ENCODE measurements around the gene POLR2L. TPM values are rescaled to one million over a fixed set of nuclear protein-coding genes. Genes with fewer than 3 reads are reported as not detected.

POLR2L gene
- polyA plus RNA-seq, 1 of the 3 experiments (the other 2 are of a cell fraction), result 540 TPM

DNA sequence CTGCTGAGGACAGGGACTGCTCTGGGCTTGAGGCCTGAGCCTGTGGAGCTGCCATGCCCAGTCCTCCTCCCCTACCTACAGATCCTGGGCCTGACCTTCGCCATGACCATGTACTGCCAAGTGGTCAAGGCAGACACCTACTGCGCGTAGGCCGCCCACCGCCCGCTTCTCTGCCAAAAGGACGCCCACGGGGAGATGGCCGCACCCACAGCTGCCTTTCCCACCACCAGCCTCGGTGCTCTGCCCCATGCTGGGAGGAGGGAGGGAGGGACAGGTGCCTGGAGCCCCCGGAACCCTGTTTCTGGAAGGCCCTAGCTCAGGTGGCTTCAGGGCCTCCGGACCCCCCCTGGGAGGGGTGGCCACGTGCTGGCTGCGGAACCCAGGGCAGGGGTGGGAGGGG is 24.2 kb upstream of the POLR2L start:
- DNase-seq, result no peak
- Histone ChIP-seq H3K36me3 (replicated peaks in 1 of 2; ENCODE audit: control insufficient read depth in 1 of 2, insufficient read depth in 2 of 2, low read length in 1 of 2) (peaks cover 0 to 24% of the 10 kb centered on the region in 2 experiments), H2AFZ (ENCODE audit: low read depth) (no peak overlapping the region), H3K27me3 (ENCODE audit: insufficient read depth) (no peaks in the 10 kb centered on the region), H3K9ac (no peak overlapping the region), H3K4me1 (ENCODE audit: control insufficient read depth in 1 of 2, insufficient read depth in 2 of 2, low read depth in 1 of 2, low read length in 1 of 2) (peaks cover 0 to 20% of the 10 kb centered on the region in 2 experiments; a peak in 1 of 4 replicates), H3K9me2 (no peaks in the 10 kb centered on the region), H3K4me3 (ENCODE audit: low read depth in 2 of 2, low read length in 1 of 2) (no peak overlapping the region), H3K4me2 (no peak overlapping the region), H3K79me2 (ENCODE audit: insufficient read depth) (no peaks in the 10 kb centered on the region), H3K27ac (ENCODE audit: low read depth in 2 of 2, low read length in 1 of 2) (no peak overlapping the region), H3F3A (replicated peaks; ENCODE audit: insufficient read depth) (peaks cover 3% of the 10 kb centered on the region), H4K20me1 (ENCODE audit: insufficient read depth) (peaks cover 14% of the 10 kb centered on the region; the same call in 1 of the 2 replicates), H3K9me3 (no peaks in the 10 kb centered on the region)
- ChIA-PET CTCF (interaction anchor here (1.3 to 1.4 kb wide), 4 partner anchors 9 to 185 kb away, joined by 3 to 4 read pairs (median 4); no protein-coding TSS in a partner anchor), POLR2A (interaction anchor here (1.0 kb wide), 1 partner anchor 28 kb away, joined by 3 read pairs; no protein-coding TSS in a partner anchor)
- TF ChIP-seq GATA2 (CRISPR knock-in tag; IDR thresholded peaks at IDR 0.05), result no peak
- TF ChIP-seq, protein P1, sequence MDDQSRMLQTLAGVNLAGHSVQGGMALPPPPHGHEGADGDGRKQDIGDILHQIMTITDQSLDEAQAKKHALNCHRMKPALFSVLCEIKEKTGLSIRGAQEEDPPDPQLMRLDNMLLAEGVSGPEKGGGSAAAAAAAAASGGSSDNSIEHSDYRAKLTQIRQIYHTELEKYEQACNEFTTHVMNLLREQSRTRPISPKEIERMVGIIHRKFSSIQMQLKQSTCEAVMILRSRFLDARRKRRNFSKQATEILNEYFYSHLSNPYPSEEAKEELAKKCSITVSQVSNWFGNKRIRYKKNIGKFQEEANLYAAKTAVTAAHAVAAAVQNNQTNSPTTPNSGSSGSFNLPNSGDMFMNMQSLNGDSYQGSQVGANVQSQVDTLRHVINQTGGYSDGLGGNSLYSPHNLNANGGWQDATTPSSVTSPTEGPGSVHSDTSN (IDR thresholded peaks at IDR 0.05), result no peak
- no peak for TF ChIP-seq RFX5 (IDR thresholded peaks at IDR 0.05; ENCODE audit: low read length)
- TF ChIP-seq, protein P2, sequence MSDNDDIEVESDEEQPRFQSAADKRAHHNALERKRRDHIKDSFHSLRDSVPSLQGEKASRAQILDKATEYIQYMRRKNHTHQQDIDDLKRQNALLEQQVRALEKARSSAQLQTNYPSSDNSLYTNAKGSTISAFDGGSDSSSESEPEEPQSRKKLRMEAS (IDR thresholded peaks at IDR 0.05; ENCODE audit: low read depth), result no peak
- TF ChIP-seq TCF12 (IDR thresholded peaks at IDR 0.05), result no peak
- TF ChIP-seq NFIC (IDR thresholded peaks at IDR 0.05; ENCODE audit: borderline replicate concordance), result no peak
- no peak for TF ChIP-seq ELF1 (IDR thresholded peaks at IDR 0.05)
- no peak for TF ChIP-seq FOXM1 (IDR thresholded peaks at IDR 0.05; ENCODE audit: low read depth)
- TF ChIP-seq FOXJ3 (CRISPR knock-in tag; IDR thresholded peaks at IDR 0.05), result no peak
- TF ChIP-seq TEAD4 (IDR thresholded peaks at IDR 0.05; ENCODE audit: borderline replicate concordance, insufficient read depth), result no peak
- TF ChIP-seq POLR2AphosphoS5 (IDR thresholded peaks at IDR 0.05; ENCODE audit: low read depth, low read length), result no peak
- no peak for TF ChIP-seq MXI1 (IDR thresholded peaks at IDR 0.05; ENCODE audit: low read depth, low read length)
- 88% methylated on average over 7 of the region's 14 CpGs for WGBS (ENCODE audit: low lambda C conversion rate)

DNA sequence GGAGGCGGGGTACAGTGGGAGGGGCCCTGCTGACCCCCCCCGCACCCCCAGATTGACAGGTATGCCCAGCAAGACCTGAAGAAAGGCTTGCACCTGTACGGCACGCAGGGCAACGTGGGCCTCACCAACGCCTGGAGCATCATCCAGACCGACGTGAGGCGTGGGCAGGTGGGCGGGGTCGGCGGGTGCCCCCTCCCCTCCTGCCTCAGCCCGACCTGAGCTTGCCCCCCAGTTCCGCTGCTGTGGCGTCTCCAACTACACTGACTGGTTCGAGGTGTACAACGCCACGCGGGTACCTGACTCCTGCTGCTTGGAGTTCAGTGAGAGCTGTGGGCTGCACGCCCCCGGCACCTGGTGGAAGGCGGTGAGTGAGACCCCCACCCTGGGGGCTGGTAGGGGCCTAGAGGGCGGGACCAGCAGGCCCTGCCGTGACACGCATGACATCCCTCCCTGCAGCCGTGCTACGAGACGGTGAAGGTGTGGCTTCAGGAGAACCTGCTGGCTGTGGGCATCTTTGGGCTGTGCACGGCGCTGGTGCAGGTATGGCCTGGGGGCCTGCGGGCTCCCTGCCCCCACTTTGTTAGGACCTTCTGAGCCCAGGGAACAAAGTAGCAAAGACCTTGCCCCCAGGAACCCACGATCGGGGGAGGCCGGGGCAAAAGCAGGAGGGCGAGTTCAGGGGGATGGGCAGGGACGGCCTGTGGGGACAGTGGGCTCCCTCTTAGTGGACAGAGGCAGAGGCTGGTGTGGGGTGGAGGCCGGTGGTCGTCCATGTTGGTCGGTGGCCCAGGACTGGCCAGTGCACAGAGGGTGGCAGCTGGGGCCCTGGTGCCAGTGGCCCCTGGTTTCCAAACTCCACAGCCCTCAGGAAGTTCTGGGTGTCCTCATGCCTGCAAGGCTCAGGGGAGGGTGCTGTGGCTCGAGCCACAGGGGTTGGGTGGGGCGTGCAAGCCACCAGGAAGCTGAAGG is 23.4 kb upstream of the POLR2L start:
- 92% methylated on average over 35 of the region's 41 CpGs for WGBS (ENCODE audit: low lambda C conversion rate)
- H4K20me1 ChIP-seq (ENCODE audit: insufficient read depth), result peaks cover 14% of the 10 kb centered on the region; the same call in 1 of the 2 replicates
- no peak for DNase-seq
- H2AFZ ChIP-seq (ENCODE audit: low read depth), result no peak overlapping the region
- H3K27ac ChIP-seq (ENCODE audit: low read depth in 2 of 2, low read length in 1 of 2), result no peak overlapping the region
- peaks cover 3% of the 10 kb centered on the region for H3F3A ChIP-seq (replicated peaks; ENCODE audit: insufficient read depth)
- no peaks in the 10 kb centered on the region for H3K27me3 ChIP-seq (ENCODE audit: insufficient read depth)
- H3K9me3 ChIP-seq, result no peaks in the 10 kb centered on the region
- no peaks in the 10 kb centered on the region for H3K9me2 ChIP-seq
- no peak for TF ChIP-seq RFX5 (IDR thresholded peaks at IDR 0.05; ENCODE audit: low read length)
- TF ChIP-seq, protein P2 (IDR thresholded peaks at IDR 0.05; ENCODE audit: low read depth), result no peak
- no peak for TF ChIP-seq EP300 (IDR thresholded peaks at IDR 0.05; ENCODE audit: borderline replicate concordance in 1 of 2, low read depth in 1 of 2, low read length in 1 of 2)
- TF ChIP-seq SIN3A (IDR thresholded peaks at IDR 0.05; ENCODE audit: borderline replicate concordance, low read depth, low read length), result no peak
- TF ChIP-seq RAD21 (IDR thresholded peaks at IDR 0.05; ENCODE audit: low read length), result no peak
- no peak for TF ChIP-seq GATA2 (CRISPR knock-in tag; IDR thresholded peaks at IDR 0.05)
- no peak for TF ChIP-seq YY1 (IDR thresholded peaks at IDR 0.05; ENCODE audit: low read depth)
- no peak for TF ChIP-seq SMC3 (IDR thresholded peaks at IDR 0.05; ENCODE audit: low read depth, low read length)
- TF ChIP-seq, protein P3, sequence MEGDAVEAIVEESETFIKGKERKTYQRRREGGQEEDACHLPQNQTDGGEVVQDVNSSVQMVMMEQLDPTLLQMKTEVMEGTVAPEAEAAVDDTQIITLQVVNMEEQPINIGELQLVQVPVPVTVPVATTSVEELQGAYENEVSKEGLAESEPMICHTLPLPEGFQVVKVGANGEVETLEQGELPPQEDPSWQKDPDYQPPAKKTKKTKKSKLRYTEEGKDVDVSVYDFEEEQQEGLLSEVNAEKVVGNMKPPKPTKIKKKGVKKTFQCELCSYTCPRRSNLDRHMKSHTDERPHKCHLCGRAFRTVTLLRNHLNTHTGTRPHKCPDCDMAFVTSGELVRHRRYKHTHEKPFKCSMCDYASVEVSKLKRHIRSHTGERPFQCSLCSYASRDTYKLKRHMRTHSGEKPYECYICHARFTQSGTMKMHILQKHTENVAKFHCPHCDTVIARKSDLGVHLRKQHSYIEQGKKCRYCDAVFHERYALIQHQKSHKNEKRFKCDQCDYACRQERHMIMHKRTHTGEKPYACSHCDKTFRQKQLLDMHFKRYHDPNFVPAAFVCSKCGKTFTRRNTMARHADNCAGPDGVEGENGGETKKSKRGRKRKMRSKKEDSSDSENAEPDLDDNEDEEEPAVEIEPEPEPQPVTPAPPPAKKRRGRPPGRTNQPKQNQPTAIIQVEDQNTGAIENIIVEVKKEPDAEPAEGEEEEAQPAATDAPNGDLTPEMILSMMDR (IDR thresholded peaks at IDR 0.05), result no peak
- no peak for TF ChIP-seq NFIC (IDR thresholded peaks at IDR 0.05; ENCODE audit: borderline replicate concordance)
- TF ChIP-seq, protein P4, sequence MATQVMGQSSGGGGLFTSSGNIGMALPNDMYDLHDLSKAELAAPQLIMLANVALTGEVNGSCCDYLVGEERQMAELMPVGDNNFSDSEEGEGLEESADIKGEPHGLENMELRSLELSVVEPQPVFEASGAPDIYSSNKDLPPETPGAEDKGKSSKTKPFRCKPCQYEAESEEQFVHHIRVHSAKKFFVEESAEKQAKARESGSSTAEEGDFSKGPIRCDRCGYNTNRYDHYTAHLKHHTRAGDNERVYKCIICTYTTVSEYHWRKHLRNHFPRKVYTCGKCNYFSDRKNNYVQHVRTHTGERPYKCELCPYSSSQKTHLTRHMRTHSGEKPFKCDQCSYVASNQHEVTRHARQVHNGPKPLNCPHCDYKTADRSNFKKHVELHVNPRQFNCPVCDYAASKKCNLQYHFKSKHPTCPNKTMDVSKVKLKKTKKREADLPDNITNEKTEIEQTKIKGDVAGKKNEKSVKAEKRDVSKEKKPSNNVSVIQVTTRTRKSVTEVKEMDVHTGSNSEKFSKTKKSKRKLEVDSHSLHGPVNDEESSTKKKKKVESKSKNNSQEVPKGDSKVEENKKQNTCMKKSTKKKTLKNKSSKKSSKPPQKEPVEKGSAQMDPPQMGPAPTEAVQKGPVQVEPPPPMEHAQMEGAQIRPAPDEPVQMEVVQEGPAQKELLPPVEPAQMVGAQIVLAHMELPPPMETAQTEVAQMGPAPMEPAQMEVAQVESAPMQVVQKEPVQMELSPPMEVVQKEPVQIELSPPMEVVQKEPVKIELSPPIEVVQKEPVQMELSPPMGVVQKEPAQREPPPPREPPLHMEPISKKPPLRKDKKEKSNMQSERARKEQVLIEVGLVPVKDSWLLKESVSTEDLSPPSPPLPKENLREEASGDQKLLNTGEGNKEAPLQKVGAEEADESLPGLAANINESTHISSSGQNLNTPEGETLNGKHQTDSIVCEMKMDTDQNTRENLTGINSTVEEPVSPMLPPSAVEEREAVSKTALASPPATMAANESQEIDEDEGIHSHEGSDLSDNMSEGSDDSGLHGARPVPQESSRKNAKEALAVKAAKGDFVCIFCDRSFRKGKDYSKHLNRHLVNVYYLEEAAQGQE (IDR thresholded peaks at IDR 0.05; ENCODE audit: low read depth, low read length), result no peak
- no peak for TF ChIP-seq TCF12 (IDR thresholded peaks at IDR 0.05)
- POLR2A ChIA-PET, result no interaction called here
- peaks cover 0 to 24% of the 10 kb centered on the region in 2 experiments for H3K36me3 ChIP-seq (replicated peaks in 1 of 2; ENCODE audit: control insufficient read depth in 1 of 2, insufficient read depth in 2 of 2, low read length in 1 of 2)
- no peak overlapping the region for H3K4me3 ChIP-seq (ENCODE audit: low read depth in 2 of 2, low read length in 1 of 2)
- H3K4me1 ChIP-seq (ENCODE audit: control insufficient read depth in 1 of 2, insufficient read depth in 2 of 2, low read depth in 1 of 2, low read length in 1 of 2), result peaks cover 0 to 23% of the 10 kb centered on the region in 2 experiments; a peak in 1 of 4 replicates
- H3K79me2 ChIP-seq (ENCODE audit: insufficient read depth), result no peaks in the 10 kb centered on the region
- H3K4me2 ChIP-seq, result no peak overlapping the region
- CTCF ChIA-PET, result interaction anchor here (0.6 to 1.4 kb wide), 5 partner anchors 9 to 44 kb away, joined by 3 to 4 read pairs (median 3); no protein-coding TSS in a partner anchor
- H3K9ac ChIP-seq, result no peak overlapping the region

Measured in SK-N-SH (cell line).